GM23338 (cell line): ENCODE data around the gene AGBL4. TPM values are rescaled to one million over a fixed set of nuclear protein-coding genes. Genes with fewer than 3 reads are reported as not detected.

ENCODE experiments used
- ATAC-seq: fragments of 200-7000 bp; cut with Tn5 transposase; 3 replicates; pipeline ENCODE4 v1.9.1; 2020
- DNase-seq: peaks from one replicate; pipeline ENCODE4 v3.0.0-alpha.2; 2015; ENCODE audit warnings: low spot score
- H2AFZ ChIP-seq: fragments of 200-600 bp; sonication (generic); 2 replicates; pipeline ENCODE4 v1.8.0; 2016; ENCODE audit warnings: antibody characterized with exemption, mild to moderate bottlenecking, moderate library complexity
- H3F3A ChIP-seq: fragments of 200-600 bp; sonication (generic); replicated peaks from 2 replicates; pipeline ENCODE4 v1.8.0; 2017; ENCODE audit warnings: antibody characterized with exemption, mixed run types, low read depth
- H3K27ac ChIP-seq: fragments of 200-600 bp; sonication (generic); 2 replicates; pipeline ENCODE4 v1.6.1; 2016; ENCODE audit warnings: low read depth
- H3K27me3 ChIP-seq: fragments of 200-600 bp; sonication (generic); 2 replicates; pipeline ENCODE4 v1.8.0; 2016; ENCODE audit warnings: mild to moderate bottlenecking, mixed run types, moderate library complexity; ENCODE audit not compliant: insufficient read depth
- H3K36me3 ChIP-seq: fragments of 200-600 bp; sonication (generic); 2 replicates; pipeline ENCODE4 v1.8.0; 2016; ENCODE audit warnings: mild to moderate bottlenecking; ENCODE audit not compliant: insufficient read depth
- H3K4me1 ChIP-seq: fragments of 200-600 bp; sonication (generic); 2 replicates; pipeline ENCODE4 v1.8.0; 2016; ENCODE audit warnings: mild to moderate bottlenecking, moderate library complexity; ENCODE audit not compliant: insufficient read depth
- H3K4me2 ChIP-seq: fragments of 200-600 bp; sonication (generic); 2 replicates; pipeline ENCODE4 v1.7.1; 2017; ENCODE audit warnings: mixed run types
- H3K4me3 ChIP-seq: fragments of 200-600 bp; sonication (generic); 2 replicates; pipeline ENCODE4 v1.6.1; 2016; ENCODE audit warnings: mixed run types
- H3K79me2 ChIP-seq: fragments of 200-600 bp; sonication (generic); replicated peaks from 2 replicates; pipeline ENCODE4 v1.8.0; 2017; ENCODE audit warnings: mild to moderate bottlenecking; ENCODE audit not compliant: insufficient read depth
- H3K9me2 ChIP-seq: fragments of 200-600 bp; sonication (generic); 2 replicates; pipeline ENCODE4 v1.8.0; 2017; ENCODE audit not compliant: insufficient read depth
- H4K20me1 ChIP-seq: fragments of 200-600 bp; sonication (generic); replicated peaks from 2 replicates; pipeline ENCODE4 v1.8.0; 2017; ENCODE audit warnings: mild to moderate bottlenecking; ENCODE audit not compliant: insufficient read depth
- H3K27ac Mint-ChIP-seq: 2 replicates; pipeline ENCODE4 v1.8.0; 2020; ENCODE audit warnings: inconsistent platforms, mild to moderate bottlenecking, moderate library complexity, mixed read lengths
- H3K27me3 Mint-ChIP-seq: 3 replicates; pipeline ENCODE4 v1.8.0; 2022; ENCODE audit warnings: low read depth, mild to moderate bottlenecking, moderate library complexity, mixed read lengths, inconsistent platforms; ENCODE audit not compliant: insufficient read depth, poor library complexity
- H3K36me3 Mint-ChIP-seq: 3 replicates; pipeline ENCODE4 v1.8.0; 2021; ENCODE audit warnings: low read depth, mild to moderate bottlenecking, inconsistent platforms, moderate library complexity, mixed read lengths
- H3K4me1 Mint-ChIP-seq: 3 replicates; pipeline ENCODE4 v1.8.0; 2020; ENCODE audit warnings: mild to moderate bottlenecking, inconsistent platforms, mixed read lengths
- H3K4me3 Mint-ChIP-seq: 3 replicates; pipeline ENCODE4 v1.8.0; 2021; ENCODE audit warnings: moderate library complexity, mild to moderate bottlenecking, inconsistent platforms, mixed read lengths
- H3K9me3 Mint-ChIP-seq: 3 replicates; pipeline ENCODE4 v1.8.0; 2020; ENCODE audit warnings: moderate library complexity, mild to moderate bottlenecking, inconsistent platforms, mixed read lengths
- CREB1 ChIP-seq: fragments of 250-450 bp; sonication (Bioruptor Pico); IDR thresholded peaks from 2 replicates; pipeline ENCODE4 v1.5.0; 2020; ENCODE audit warnings: low read depth, mild to moderate bottlenecking, moderate library complexity
- CTCF ChIP-seq, 2 experiments: fragments of 200-600 bp in 1 of 2; sonication (generic) in 1 of 2; conservative IDR thresholded peaks; 2 replicates each; pipeline versions ENCODE4 v1.5.1 to v1.6.1; 2016 to 2017; ENCODE audit warnings: antibody characterized with exemption in 2 of 2, low read depth in 2 of 2, mild to moderate bottlenecking in 2 of 2, moderate library complexity in 1 of 2
- ETS1 ChIP-seq: IDR thresholded peaks from 2 replicates; pipeline ENCODE4 v1.6.1; 2016; ENCODE audit warnings: antibody characterized with exemption
- EZH2 ChIP-seq: fragments of 200-600 bp; sonication (generic); IDR thresholded peaks from one replicate; pipeline ENCODE4 v1.8.0; 2017; ENCODE audit warnings: antibody characterized with exemption, mild to moderate bottlenecking, low read depth; ENCODE audit not compliant: unreplicated experiment
- EZH2phosphoT487 ChIP-seq: fragments of 200-600 bp; sonication (generic); IDR thresholded peaks from one replicate; pipeline ENCODE4 v1.8.1; 2018; ENCODE audit warnings: antibody characterized with exemption; ENCODE audit not compliant: unreplicated experiment
- NANOG ChIP-seq: IDR thresholded peaks from 2 replicates; pipeline ENCODE4 v1.6.1; 2016; ENCODE audit warnings: antibody characterized with exemption, borderline replicate concordance
- REST ChIP-seq: IDR thresholded peaks from one replicate; pipeline ENCODE4 v1.6.1; 2018; ENCODE audit warnings: antibody characterized with exemption; ENCODE audit not compliant: unreplicated experiment
- STAT1 ChIP-seq: IDR thresholded peaks from one replicate; pipeline ENCODE4 v1.6.1; 2016; ENCODE audit warnings: antibody characterized with exemption; ENCODE audit not compliant: unreplicated experiment
- ZNF114 ChIP-seq: fragments of 250-450 bp; sonication (Bioruptor Pico); IDR thresholded peaks from 2 replicates; pipeline ENCODE4 v1.5.0; 2020; ENCODE audit warnings: mild to moderate bottlenecking, moderate library complexity
- ZNF462 ChIP-seq: fragments of 250-450 bp; sonication (Bioruptor Pico); IDR thresholded peaks from 2 replicates; pipeline ENCODE4 v1.5.0; 2020; ENCODE audit warnings: mild to moderate bottlenecking, moderate library complexity
- polyA plus RNA-seq: library from polyadenylated mRNA; unstranded; fragments of >200 nt; fragmentation: Nextera tagmentation; extraction: Ambion mirVana; gene quantifications from 2 replicates; pipeline ENCODE4 v1.2.1, GENCODE V29; 2016
- total RNA-seq: library from RNA; depleted of rRNA; stranded (reverse); fragments of >200 nt; shearing (Covaris generic); gene quantifications from 2 replicates; pipeline ENCODE4 v1.2.3, GENCODE V29; 2014

Gene AGBL4
- total and polyA plus RNA-seq, 2 experiments from 2014 or later = 0.91 to 1.5 TPM

GRCh38 chr1:49046305-49046704, 977.4 kb downstream of the AGBL4 start:
- Histone ChIP-seq H3K4me1 (no peaks in the 10 kb centered on the region), H3K9me2 (no peaks in the 10 kb centered on the region), H4K20me1 (no peaks in the 10 kb centered on the region), H3F3A (no peaks in the 10 kb centered on the region), H3K27ac (no peak overlapping the region), H3K27me3 (no peaks in the 10 kb centered on the region), H3K79me2 (no peaks in the 10 kb centered on the region), H3K4me2 (no peak overlapping the region), H3K36me3 (no peaks in the 10 kb centered on the region), H3K4me3 (no peak overlapping the region), H2AFZ (no peak overlapping the region)
- H3K27ac Mint-ChIP-seq = no peak overlapping the region
- ATAC-seq (no peak), DNase-seq (no peak)
- peaks cover 8% of the 10 kb centered on the region; the same call in 2 of the 3 replicates for H3K36me3 Mint-ChIP-seq
- H3K4me1 Mint-ChIP-seq = no peaks in the 10 kb centered on the region
- no peak for TF ChIP-seq STAT1
- no peak for TF ChIP-seq CTCF (conservative IDR thresholded peaks at IDR 0.05; ENCODE audit: low read depth in 2 of 2)
- TF ChIP-seq ZNF462 (CRISPR knock-in tag) = no peak
- TF ChIP-seq CREB1 = no peak
- no peak for TF ChIP-seq ZNF114 (CRISPR knock-in tag)
- TF ChIP-seq ETS1 = no peak
- TF ChIP-seq EZH2 = no peak
- no peak for TF ChIP-seq NANOG
- TF ChIP-seq EZH2phosphoT487 = no peak
- no peak for TF ChIP-seq REST
- no peaks in the 10 kb centered on the region for H3K27me3 Mint-ChIP-seq
- no peak overlapping the region for H3K4me3 Mint-ChIP-seq
- H3K9me3 Mint-ChIP-seq = peaks cover 83% of the 10 kb centered on the region
